Left ventricle myocardium inferior (tissue), 1 donor: ENCODE results near the gene ZNF101. TPM values are rescaled to one million over a fixed set of nuclear protein-coding genes. Genes with fewer than 3 reads are reported as not detected.
A peak's percentile ranks its signal among the peaks of the same experiment; 100 is the strongest.

ENCODE experiments used
- DNase-seq: peaks from one replicate; pipeline ENCODE4 v3.0.0-alpha.2; 2020
- H3K27ac ChIP-seq: fragments of 200-600 bp; replicated peaks from 2 replicates; pipeline ENCODE4 v1.8.0; 2021
- H3K27me3 ChIP-seq: fragments of 200-600 bp; 2 replicates; pipeline ENCODE4 v1.8.0; 2021; ENCODE audit warnings: low read depth
- H3K36me3 ChIP-seq: fragments of 200-600 bp; 2 replicates; pipeline ENCODE4 v1.8.0; 2021
- H3K4me1 ChIP-seq: fragments of 200-600 bp; 2 replicates; pipeline ENCODE4 v1.8.0; 2021
- H3K4me3 ChIP-seq: fragments of 200-600 bp; 2 replicates; pipeline ENCODE4 v1.8.0; 2021; ENCODE audit warnings: mild to moderate bottlenecking, moderate library complexity
- H3K9me3 ChIP-seq: fragments of 200-600 bp; replicated peaks from 2 replicates; pipeline ENCODE4 v1.8.0; 2021
- CTCF ChIP-seq: fragments of 200-600 bp; IDR thresholded peaks from 2 replicates; pipeline ENCODE4 v1.8.0; 2021; ENCODE audit warnings: antibody characterized with exemption, mild to moderate bottlenecking, borderline replicate concordance
- intact Hi-C: fragments of 100-400 bp; cut with micrococcal nuclease; formaldehyde crosslinking; loops from one replicate; pipeline ENCODE4 v1.11.0; 2022
- total RNA-seq: library from RNA; stranded (reverse); fragmentation: NEBNext Ultra II Directional; extraction: Animal tissue kit (Norgen Biotek cat#: 25700); gene quantifications from one replicate; pipeline ENCODE4 v1.2.1, GENCODE V29; 2021
- donor health status: DM: no; HTN: yes; CAD: no; lungs with severe emphysema.

The ZNF101 gene
- total RNA-seq, 1 donor from 2014 or later, result 4.2 TPM

GRCh38 chr19:19721896-19722295 is 53.3 kb downstream of the ZNF101 start:
- Histone ChIP-seq H3K27ac (no peak overlapping the region), H3K36me3 (peaks cover 54% of the 10 kb centered on the region), H3K4me3 (no peak overlapping the region), H3K27me3 (no peaks in the 10 kb centered on the region), H3K4me1 (no peaks in the 10 kb centered on the region), H3K9me3 (peaks cover 97% of the 10 kb centered on the region)
- TF ChIP-seq CTCF, result no peak
- no peak for DNase-seq
- intact Hi-C loops, result no loop called here

GRCh38 chr19:19732579-19733501 is 64.2 kb downstream of the ZNF101 start, which contains the start of gene ZNF14:
ZNF14 (minus strand) TSS chr19:19733112; CDS start chr19:19732958, 154 bp downstream.
- peak within 1 kb of the TSS; percentile 87 for H3K4me3 ChIP-seq
- peak within 1 kb of the TSS; percentile 78 for H3K27ac ChIP-seq
- H3K9me3 ChIP-seq, result peaks cover 24% of the 10 kb centered on the region
- peak; percentile 33 for TF ChIP-seq CTCF
- H3K36me3 ChIP-seq, result peaks cover 34% of the 10 kb centered on the region
- intact Hi-C loops, result no loop called here
- peak; percentile 92 for DNase-seq
- H3K4me1 ChIP-seq, result peaks cover 25% of the 10 kb centered on the region
- no peaks in the 10 kb centered on the region for H3K27me3 ChIP-seq

Other genes starting within 250 kb of the ZNF101 start
- 0.77 TPM for gene TSSK6, start 153.3 kb upstream of the ZNF101 start, total RNA-seq
- gene NDUFA13, start 152.6 kb upstream of the ZNF101 start, total RNA-seq, result 1,029 TPM
- gene YJEFN3, start 139.9 kb upstream of the ZNF101 start, total RNA-seq, result 7.8 TPM
- gene CILP2, start 130.6 kb upstream of the ZNF101 start, total RNA-seq, result 0.08 TPM
- not detected for gene PBX4, start 50.2 kb upstream of the ZNF101 start, total RNA-seq
- 0.88 TPM for gene LPAR2, start 40.6 kb upstream of the ZNF101 start, total RNA-seq
- 3.0 TPM for gene GMIP, start 25.2 kb upstream of the ZNF101 start, total RNA-seq
- gene ATP13A1, start 5.2 kb upstream of the ZNF101 start, total RNA-seq, result 16.5 TPM
- gene ZNF14, start 64.3 kb downstream of the ZNF101 start, total RNA-seq, result 3.7 TPM
- gene ZNF506, start 152.9 kb downstream of the ZNF101 start, total RNA-seq, result 10.0 TPM
- gene ZNF253, start 197.0 kb downstream of the ZNF101 start, total RNA-seq, result 9.2 TPM
- gene ZNF93, start 232.1 kb downstream of the ZNF101 start, total RNA-seq, result 1.3 TPM